Kasumi-1 (cell line): ENCODE measurements around the gene NMUR1.
A peak's percentile ranks its signal among the peaks of the same experiment; 100 is the strongest.

Experiments used
- DNase-seq, 2 experiments: peaks; one replicate each; lab custom pipeline; 2025; lab: John Stamatoyannopoulos, UW

Gene NMUR1

DNA sequence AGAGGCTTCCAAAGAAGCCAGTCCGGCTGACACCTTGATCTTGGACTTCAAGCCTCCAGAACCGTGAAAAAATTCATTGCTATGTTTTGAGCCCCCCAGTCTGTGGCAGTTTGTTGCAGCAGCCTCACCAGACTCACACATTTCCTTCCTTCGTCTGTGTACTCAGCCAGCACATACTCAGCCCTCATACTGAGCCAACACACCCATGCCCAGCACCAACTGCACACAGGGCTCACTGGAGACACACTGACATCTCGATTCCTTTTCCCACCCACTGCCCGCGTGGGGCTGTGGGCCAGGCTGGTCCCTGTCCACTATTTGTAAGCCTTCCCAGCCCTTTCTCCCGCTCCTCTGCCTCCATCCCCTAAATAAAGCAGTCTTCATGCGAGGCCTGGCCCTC is 24.1 kb upstream of the NMUR1 start:
- peak; percentile 15 to 29 for DNase-seq

DNA sequence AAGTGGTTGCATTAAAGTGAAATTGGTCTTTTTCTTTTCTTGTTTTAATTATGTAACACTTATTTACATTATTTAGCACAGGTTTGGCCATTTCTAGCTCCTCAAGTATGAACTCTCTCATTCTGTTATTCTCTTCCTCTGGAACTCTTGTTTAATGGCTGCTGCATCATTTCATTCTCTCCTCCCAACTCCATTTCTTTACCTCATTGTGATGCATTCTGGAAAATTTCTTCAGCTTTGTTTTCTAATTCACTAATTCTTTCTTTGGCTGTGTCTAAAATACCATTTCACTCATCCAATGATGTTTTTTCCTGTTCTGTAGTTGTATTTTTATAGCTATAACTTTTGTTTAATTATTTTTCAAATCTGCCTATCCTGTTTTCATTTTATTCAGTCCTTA is 22.5 kb upstream of the NMUR1 start:
- DNase-seq: no peak

DNA sequence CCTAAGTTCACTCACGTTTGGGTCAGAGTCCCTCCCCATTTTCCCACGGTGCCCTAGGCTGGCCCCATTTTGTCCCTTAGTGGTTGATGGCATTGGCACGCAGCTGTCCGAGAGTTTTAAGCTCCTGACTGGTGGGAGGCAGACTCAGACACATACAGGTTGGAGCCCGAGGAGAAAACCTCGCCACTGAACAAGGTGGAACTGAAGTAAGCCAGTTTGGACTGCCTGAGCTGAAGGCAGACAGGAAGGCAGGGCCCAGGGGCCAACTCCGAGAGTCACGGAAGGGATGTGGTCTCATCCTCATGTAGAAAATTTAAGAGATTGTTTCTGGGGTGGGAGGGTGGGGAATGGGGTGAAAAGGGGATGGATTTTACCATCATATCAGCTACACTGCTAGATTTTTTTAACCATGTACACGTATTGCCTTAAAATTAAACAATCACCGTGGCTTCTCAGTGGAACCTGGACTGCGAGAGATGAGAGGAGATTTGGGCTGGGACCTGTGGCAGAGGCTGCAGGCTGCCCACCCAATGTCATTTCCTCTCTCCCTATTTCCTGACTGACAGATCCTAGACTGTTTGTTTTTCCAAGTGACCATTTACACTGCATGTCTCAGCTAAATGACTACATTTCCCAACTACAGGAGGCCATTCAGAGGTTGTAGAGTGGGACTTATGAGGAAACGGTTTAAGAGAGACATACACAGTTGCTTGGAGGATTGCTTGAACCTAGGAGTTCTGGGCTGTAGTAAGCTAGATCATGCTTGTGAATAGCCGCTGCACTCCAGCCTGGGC is 19.4 kb upstream of the NMUR1 start:
- DNase-seq: no peak

- no peak for DNase-seq
Observed at GRCh38 chr2:231548752-231549151, 18.5 kb upstream of the NMUR1 start.

- DNase-seq: no peak
Observed at GRCh38 chr2:231547315-231548110, 17.3 kb upstream of the NMUR1 start.

- peak in 1 of 2 experiments; percentile 33 for DNase-seq
Observed at GRCh38 chr2:231546014-231546715, 15.9 kb upstream of the NMUR1 start.

- DNase-seq: peak; percentile 79 to 81
Observed at GRCh38 chr2:231545105-231545902, 15.1 kb upstream of the NMUR1 start.

- DNase-seq: no peak
Observed at GRCh38 chr2:231542136-231542535, 11.9 kb upstream of the NMUR1 start.

DNA sequence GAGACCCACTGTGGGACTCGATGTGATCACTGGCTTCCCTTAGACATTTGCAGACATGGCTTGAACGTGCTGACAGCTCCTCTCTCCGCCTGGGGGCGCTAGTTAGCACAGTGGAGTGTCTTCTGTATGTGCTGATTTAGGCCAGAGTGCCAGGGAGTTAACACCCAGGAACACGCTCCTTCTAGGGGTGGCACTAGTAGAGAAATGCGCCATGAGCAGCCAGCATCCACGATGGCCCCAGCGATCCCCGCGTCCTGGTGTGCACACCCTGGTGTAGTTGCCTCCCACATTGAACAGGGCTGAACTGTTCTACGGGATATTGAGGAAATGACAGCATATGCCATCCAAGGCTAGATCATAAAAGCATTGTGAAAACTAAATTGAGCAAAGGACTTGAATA is 11.4 kb upstream of the NMUR1 start:
- peak; percentile 5 to 8 for DNase-seq

DNA sequence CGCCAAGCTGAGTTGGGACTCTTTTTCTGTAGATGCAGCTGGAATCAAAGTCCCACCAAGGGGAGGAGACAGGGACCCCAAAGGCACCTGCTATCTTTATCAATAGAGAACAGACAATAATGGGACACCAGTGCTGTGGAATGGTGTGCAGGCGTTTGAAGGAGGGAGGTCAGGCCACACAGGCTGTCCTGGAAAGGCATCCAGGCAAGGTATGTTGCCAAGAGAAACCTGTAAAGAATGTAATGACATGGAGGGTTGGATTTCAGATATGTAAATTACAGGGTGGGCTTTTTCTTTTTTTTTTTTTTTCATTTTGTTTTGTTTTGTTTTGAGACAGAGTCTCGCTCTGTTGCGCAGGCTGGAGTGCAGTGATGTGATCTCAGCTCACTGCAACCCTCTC is 9.7 kb upstream of the NMUR1 start:
- DNase-seq: no peak

GRCh38 chr2:231535961-231536360 is 5.7 kb upstream of the NMUR1 start:
- DNase-seq: no peak

- DNase-seq: no peak
Observed at GRCh38 chr2:231533777-231534125, 3.5 kb upstream of the NMUR1 start.

- DNase-seq: no peak
Observed at GRCh38 chr2:231533086-231533776, 3.0 kb upstream of the NMUR1 start.

DNA sequence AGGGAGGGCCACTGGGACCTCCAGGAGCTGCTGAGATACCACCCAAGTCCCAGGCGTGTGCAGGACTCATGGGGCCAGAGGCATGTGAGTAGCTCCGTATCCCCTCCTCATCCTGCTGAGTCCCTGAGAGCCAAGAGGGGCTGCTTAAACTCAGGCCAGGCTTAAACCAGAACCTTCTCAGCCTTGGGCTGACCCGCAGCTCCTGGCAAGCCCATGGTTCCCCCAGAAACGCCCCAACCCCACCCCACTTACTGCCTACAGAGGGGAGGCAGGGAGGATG is 2.5 kb upstream of the NMUR1 start:
- no peak for DNase-seq

DNA sequence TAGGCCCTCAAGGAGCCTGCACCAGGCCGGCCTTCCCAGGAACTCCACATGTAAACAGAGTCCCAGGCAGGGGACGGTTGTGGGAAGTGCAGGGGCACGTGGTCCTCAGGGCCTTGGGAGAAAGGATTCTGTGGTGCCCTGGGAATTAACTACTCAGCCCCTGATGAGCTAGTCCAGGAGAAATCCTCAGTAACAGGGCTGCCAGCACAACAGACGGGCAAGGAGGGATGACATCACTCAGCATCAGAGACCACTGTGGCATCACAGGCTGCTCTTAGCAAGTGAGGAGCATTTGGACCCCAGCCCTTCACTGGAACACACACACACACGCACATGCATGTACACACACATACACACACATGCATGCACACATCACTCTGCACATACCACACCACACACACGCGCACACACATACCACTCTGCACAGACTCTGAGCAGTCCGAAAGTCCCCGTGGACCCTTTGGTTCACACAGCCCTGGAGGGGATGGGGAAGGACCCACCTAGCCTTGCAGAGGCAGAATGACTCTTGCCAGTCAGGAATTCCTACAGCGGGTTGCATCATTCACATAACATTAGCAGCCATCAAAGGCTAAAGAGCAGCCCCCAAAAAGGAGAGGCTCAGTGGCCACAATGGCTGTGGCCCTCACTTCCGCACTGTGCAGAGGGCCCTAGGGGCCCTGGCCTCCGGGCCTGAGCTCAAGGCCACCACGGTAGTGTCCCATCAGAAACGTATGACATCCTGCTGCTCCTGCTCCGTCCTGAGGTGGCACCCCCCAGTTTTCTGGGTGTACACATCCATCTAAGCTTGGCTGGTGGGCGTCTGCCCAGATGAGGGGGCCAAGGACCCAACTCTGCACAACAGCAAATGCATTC is 1.9 kb upstream of the NMUR1 start:
- DNase-seq: no peak

DNA sequence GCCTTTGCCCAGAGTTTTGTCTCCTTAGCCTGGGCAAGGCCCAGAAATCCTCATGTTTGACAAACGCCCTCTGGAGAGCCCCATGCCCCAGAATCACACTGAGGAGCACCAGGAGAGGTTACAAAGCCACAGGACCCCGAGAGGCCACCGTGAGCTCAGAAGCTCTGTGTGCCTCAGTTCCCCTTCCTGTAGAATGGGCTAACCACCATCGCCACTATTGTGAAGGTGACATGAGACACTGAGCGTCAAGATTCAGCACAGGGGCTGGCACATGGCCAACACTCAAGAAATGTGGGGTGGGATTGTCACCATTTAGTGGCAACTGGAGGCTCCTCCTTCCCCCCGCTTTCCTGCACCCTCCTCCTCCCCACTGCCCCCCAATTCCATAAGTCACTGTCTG is 1.2 kb upstream of the NMUR1 start:
- DNase-seq: no peak

DNA sequence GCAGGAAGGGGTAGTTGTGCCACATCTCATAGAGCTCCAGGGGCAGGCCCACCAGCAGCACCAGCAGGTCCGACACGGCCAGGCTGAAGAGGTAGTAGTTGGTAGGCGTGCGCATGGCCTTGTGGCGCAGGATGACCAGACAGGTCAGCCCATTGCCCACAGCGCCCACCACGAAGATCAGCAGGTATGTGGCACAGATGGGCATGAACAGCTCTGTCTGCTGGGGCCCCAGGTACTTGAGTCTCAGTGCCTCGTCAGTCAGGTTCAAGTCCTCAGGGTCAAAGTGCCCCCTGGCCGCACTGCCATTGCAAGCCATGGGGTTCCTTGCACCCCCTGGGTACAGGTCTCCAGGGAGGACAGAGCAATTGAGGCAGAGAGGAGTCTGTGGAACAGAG is 1.6 kb downstream of the NMUR1 start:
- DNase-seq: no peak

DNA sequence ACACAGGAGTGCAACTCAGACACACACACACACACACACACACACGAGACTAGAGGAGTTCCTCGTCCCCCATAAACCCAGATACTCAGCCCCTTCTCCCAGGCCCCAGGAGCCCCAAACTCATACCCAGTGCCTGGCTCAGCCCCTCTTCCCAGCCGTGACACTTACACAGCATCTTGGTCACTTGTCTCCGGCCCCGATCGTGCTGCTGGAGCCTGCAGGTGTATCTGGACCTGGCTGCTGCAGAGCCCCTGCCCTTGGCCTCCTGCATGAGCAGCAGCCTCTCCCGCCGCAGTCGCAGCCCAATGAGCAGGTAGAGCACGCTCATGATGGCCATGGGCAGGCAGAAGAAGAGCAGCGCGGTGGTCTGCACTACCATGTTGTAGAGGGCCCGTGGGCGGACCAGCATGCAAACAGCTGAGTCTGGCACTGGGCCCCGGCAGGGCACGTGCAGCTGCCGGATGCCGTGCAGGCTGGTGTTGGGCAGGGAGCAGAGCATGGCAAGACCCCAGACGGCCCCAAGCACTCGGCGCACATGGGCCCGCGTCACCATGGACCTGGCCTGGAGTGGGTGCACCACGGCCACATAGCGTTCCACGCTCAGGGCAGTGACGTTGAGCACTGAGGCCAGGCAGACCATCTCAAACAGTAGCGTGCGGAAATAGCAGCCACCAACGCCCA is 2.1 kb downstream of the NMUR1 start:
- DNase-seq: no peak

DNA sequence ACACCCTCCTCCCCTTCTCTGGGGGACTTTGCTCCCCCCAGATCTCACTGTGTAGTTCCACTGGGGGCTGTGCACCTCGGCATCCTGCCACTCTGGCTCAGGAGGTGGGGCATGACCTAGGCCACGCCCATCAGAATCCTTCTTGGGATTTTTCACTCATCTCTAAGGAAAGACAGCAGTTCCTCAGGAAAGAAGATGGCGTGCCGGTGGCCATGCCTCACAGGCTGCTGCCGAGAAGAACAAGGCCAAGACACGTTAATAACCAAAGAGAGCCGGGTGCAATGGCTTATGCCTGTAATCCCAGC is 3.2 kb downstream of the NMUR1 start:
- DNase-seq: no peak

GRCh38 chr2:231526341-231527090 is 3.7 kb downstream of the NMUR1 start:
- DNase-seq: no peak
